GM19455 (cell line): ENCODE measurements around the gene GLRX5.

Source experiments
- ATAC-seq: cut with Tn5 transposase; IDR thresholded peaks from one replicate; pipeline ENCODE4 v1.9.1; 2021; ENCODE audit not compliant: unreplicated experiment

The GLRX5 gene

GRCh38 chr14:95515596-95516552 lies 19.0 kb upstream of the GLRX5 start:
- peak; percentile 74 for ATAC-seq

GRCh38 chr14:95516554-95517181 lies 18.2 kb upstream of the GLRX5 start, which contains the start of gene SYNE3:
SYNE3 (minus strand) TSS chr14:95516650; CDS start chr14:95475821, 40,829 bp downstream.
- peak; percentile 51 for ATAC-seq

GRCh38 chr14:95518045-95518751 lies 16.7 kb upstream of the GLRX5 start:
- ATAC-seq, result no peak

- no peak for ATAC-seq
Observed at GRCh38 chr14:95519699-95520098, 15.2 kb upstream of the GLRX5 start.

GRCh38 chr14:95520346-95520745 lies 14.5 kb upstream of the GLRX5 start:
- ATAC-seq, result no peak

- ATAC-seq, result no peak
Observed at GRCh38 chr14:95521001-95521400, 13.8 kb upstream of the GLRX5 start.

- no peak for ATAC-seq
Observed at GRCh38 chr14:95522116-95522515, 12.7 kb upstream of the GLRX5 start.

- ATAC-seq, result no peak
Observed at GRCh38 chr14:95522556-95522955, 12.3 kb upstream of the GLRX5 start.

GRCh38 chr14:95523051-95523814 lies 11.6 kb upstream of the GLRX5 start:
- ATAC-seq, result no peak

- no peak for ATAC-seq
Observed at GRCh38 chr14:95523815-95524448, 10.9 kb upstream of the GLRX5 start.

GRCh38 chr14:95524706-95525512 lies 9.9 kb upstream of the GLRX5 start:
- no peak for ATAC-seq

- no peak for ATAC-seq
Observed at GRCh38 chr14:95525999-95526398, 8.9 kb upstream of the GLRX5 start.

GRCh38 chr14:95526483-95527386 lies 8.1 kb upstream of the GLRX5 start:
- ATAC-seq, result no peak

- ATAC-seq, result no peak
Observed at GRCh38 chr14:95527387-95528002, 7.4 kb upstream of the GLRX5 start.

GRCh38 chr14:95529216-95529615 lies 5.6 kb upstream of the GLRX5 start:
- no peak for ATAC-seq

GRCh38 chr14:95530473-95531276 lies 4.2 kb upstream of the GLRX5 start:
- ATAC-seq, result no peak

- no peak for ATAC-seq
Observed at GRCh38 chr14:95531473-95531872, 3.4 kb upstream of the GLRX5 start.
